Omental fat pad (tissue), 4 donors: ENCODE results near the gene GNAO1. TPM values are rescaled to one million over a fixed set of nuclear protein-coding genes. Genes with fewer than 3 reads are reported as not detected.

Experiments
- ATAC-seq: fragments of 150-250 bp; one replicate; pipeline ENCODE4 v1.9.1; 2016; ENCODE audit warnings: mild to moderate bottlenecking, moderate library complexity; ENCODE audit not compliant: low FRiP score
- DNase-seq: peaks from one replicate; pipeline ENCODE4 v3.0.0-alpha.2; 2019; ENCODE audit warnings: low spot score
- CTCF ChIP-seq, 3 donors: fragments of 450-650 bp; IDR thresholded peaks; one replicate each; pipeline ENCODE4 v1.5.1; 2016 to 2017; ENCODE audit warnings: antibody characterized with exemption in 3 of 3, mild to moderate bottlenecking in 3 of 3, moderate library complexity in 2 of 3
- total RNA-seq, 4 donors: library from RNA; depleted of rRNA; stranded (reverse); fragments of >200 nt; gene quantifications; one replicate each; pipeline ENCODE4 v1.1.0, GENCODE V29; 2016

The GNAO1 gene
- total RNA-seq, 4 donors from 2014 or later = 1.4 to 2.6 (median 2.3) TPM

- TF ChIP-seq CTCF (IDR thresholded peaks at IDR 0.05) = no peak
- no peak for ATAC-seq
- no peak for DNase-seq
Observed at GRCh38 chr16:56319376-56319775, 128.1 kb downstream of the GNAO1 start.

GRCh38 chr16:56320056-56320455, 128.8 kb downstream of the GNAO1 start:
- no peak for ATAC-seq
- no peak for DNase-seq
- no peak for TF ChIP-seq CTCF (IDR thresholded peaks at IDR 0.05)

- no peak for TF ChIP-seq CTCF (IDR thresholded peaks at IDR 0.05)
- DNase-seq (no peak), ATAC-seq (no peak)
Observed at GRCh38 chr16:56320811-56321558, 129.7 kb downstream of the GNAO1 start.

GRCh38 chr16:56321571-56321970, 130.3 kb downstream of the GNAO1 start:
- DNase-seq (no peak), ATAC-seq (no peak)
- TF ChIP-seq CTCF (IDR thresholded peaks at IDR 0.05) = no peak

- DNase-seq = no peak
- TF ChIP-seq CTCF (IDR thresholded peaks at IDR 0.05) = no peak
- no peak for ATAC-seq
Observed at GRCh38 chr16:56324406-56324805, 133.1 kb downstream of the GNAO1 start.

GRCh38 chr16:56325956-56326355, 134.7 kb downstream of the GNAO1 start:
- DNase-seq = no peak
- ATAC-seq = no peak
- no peak for TF ChIP-seq CTCF (IDR thresholded peaks at IDR 0.05)
